NCI-H2227 (cell line): ENCODE results near the gene AGFG2.
"Not testable (repeated sequence)": the region's sequence is repeated elsewhere in the genome, so short reads cannot be mapped to it uniquely, and the experiment has no call there.

Source experiments
- DNase-seq: peaks from one replicate; lab custom pipeline; 2025; ENCODE audit not compliant: unreplicated experiment; lab: John Stamatoyannopoulos, UW

AGFG2 gene

GRCh38 chr7:100546926-100547800 lies 8.2 kb downstream of the AGFG2 start:
- peak; percentile 72 for DNase-seq

GRCh38 chr7:100547872-100548271 lies 8.9 kb downstream of the AGFG2 start:
- DNase-seq, result peak; percentile 20

- DNase-seq, result not testable (repeated sequence)
These were observed 9.4 kb downstream of the AGFG2 start for GRCh38 chr7:100548446-100548845.

GRCh38 chr7:100552532-100552931 lies 13.5 kb downstream of the AGFG2 start:
- DNase-seq, result no peak

- DNase-seq, result no peak
These were observed 14.0 kb downstream of the AGFG2 start for GRCh38 chr7:100553032-100553431.

- no peak for DNase-seq
These were observed 16.7 kb downstream of the AGFG2 start for GRCh38 chr7:100555701-100556100.

- DNase-seq, result no peak
These were observed 17.5 kb downstream of the AGFG2 start for GRCh38 chr7:100556541-100556940.

GRCh38 chr7:100559127-100559526 lies 20.1 kb downstream of the AGFG2 start:
- no peak for DNase-seq

GRCh38 chr7:100561491-100562194 lies 22.6 kb downstream of the AGFG2 start:
- no peak for DNase-seq

GRCh38 chr7:100562195-100563099 lies 23.4 kb downstream of the AGFG2 start:
- no peak for DNase-seq

- DNase-seq, result no peak
These were observed 24.1 kb downstream of the AGFG2 start for GRCh38 chr7:100563100-100563564.

- DNase-seq, result peak; percentile 76
These were observed 24.9 kb downstream of the AGFG2 start for GRCh38 chr7:100563809-100564400.

- not testable (repeated sequence) for DNase-seq
These were observed 25.4 kb downstream of the AGFG2 start for GRCh38 chr7:100564405-100564804.

- DNase-seq, result no peak
These were observed 26.1 kb downstream of the AGFG2 start for GRCh38 chr7:100565133-100565571.

- no peak for DNase-seq
These were observed 27.1 kb downstream of the AGFG2 start for GRCh38 chr7:100566018-100566531.

- DNase-seq, result no peak
These were observed 28.2 kb downstream of the AGFG2 start for GRCh38 chr7:100567031-100567730.

- peak; percentile 50 for DNase-seq
These were observed 28.8 kb downstream of the AGFG2 start for GRCh38 chr7:100567751-100568175.

GRCh38 chr7:100568176-100568895 lies 29.3 kb downstream of the AGFG2 start:
- no peak for DNase-seq
